HepG2 (cell line): ENCODE measurements around the gene TRANK1. TPM values are rescaled to one million over a fixed set of nuclear protein-coding genes. Genes with fewer than 3 reads are reported as not detected.

Experiments
- ATAC-seq: fragments of 200-7000 bp; cut with Tn5 transposase; 3 replicates; pipeline ENCODE4 v1.9.1; 2020; ENCODE audit warnings: mild to moderate bottlenecking, moderate library complexity
- BruUV-seq: library from RNA; stranded (reverse); fragments of 400-500 nt; replicated peaks from 2 replicates; lab custom pipeline; 2021; lab: Mats Ljungman, UMichigan
- CTCF ChIA-PET: fragments of 300-600 bp; formaldehyde crosslinking; extraction: SDS; loops from one replicate; lab custom pipeline; 2021; ENCODE audit warnings: low total read pairs, inconsistent platforms, low intra/inter-chr PET ratio; lab: Yijun Ruan, JAX
- POLR2A ChIA-PET: fragments of 350-600 bp; sonication (Branson Sonifier 250); formaldehyde crosslinking; loops from one replicate; lab custom pipeline; 2020; ENCODE audit warnings: antibody characterized with exemption, inconsistent platforms; lab: Yijun Ruan, JAX
- DNase-seq: peaks from one replicate; pipeline ENCODE4 v3.0.0-alpha.2; 2015; ENCODE audit warnings: low spot score
- FAIRE-seq: peaks from 3 replicates; lab custom pipeline; 2011; peaks lifted over from hg19 to GRCh38; lab: Jason Lieb, UNC
- H2AFZ ChIP-seq: one replicate; pipeline ENCODE4 v1.6.1; 2011; ENCODE audit warnings: low read length, inconsistent platforms
- H3K27ac ChIP-seq: fragments of 300-600 bp; 3 replicates; pipeline ENCODE4 v1.8.0; 2011; ENCODE audit warnings: mixed run types, mild to moderate bottlenecking, mixed read lengths, low read length, inconsistent platforms; ENCODE audit not compliant: insufficient read depth; ENCODE audit errors: extremely low read length
- H3K27me3 ChIP-seq, 2 experiments: fragments of 200-600 bp in 1 of 2; 2 replicates in 1 of 2; 3 replicates in 1 of 2; pipeline versions ENCODE4 v1.6.0 to v1.8.0; 2011; ENCODE audit warnings: low read length in 2 of 2, mild to moderate bottlenecking in 2 of 2, moderate library complexity in 2 of 2, inconsistent platforms in 1 of 2; ENCODE audit not compliant: insufficient read depth in 2 of 2, control insufficient read depth in 1 of 2
- H3K36me3 ChIP-seq, 2 experiments: fragments of 200-600 bp in 1 of 2; replicated peaks in 1 of 2; 2 replicates in 1 of 2; 3 replicates in 1 of 2; pipeline versions ENCODE4 v1.5.1 to v1.8.0; 2011; ENCODE audit warnings: low read length in 2 of 2, inconsistent platforms in 1 of 2; ENCODE audit not compliant: insufficient read depth in 2 of 2, control insufficient read depth in 1 of 2
- H3K4me1 ChIP-seq: 2 replicates; pipeline ENCODE4 v1.5.1; 2012; ENCODE audit warnings: low read length, inconsistent platforms; ENCODE audit not compliant: insufficient read depth
- H3K4me2 ChIP-seq: 2 replicates; pipeline ENCODE4 v1.6.0; 2011; ENCODE audit warnings: low read depth, low read length, inconsistent platforms
- H3K4me3 ChIP-seq, 3 experiments: fragments of 200-600 bp in 1 of 3; sonication (generic), shearing (Covaris generic) in 1 of 3; replicated peaks in 1 of 3; 2 replicates each; pipeline ENCODE4 v1.5.1; 2011 to 2016; ENCODE audit warnings: low read length in 3 of 3, inconsistent platforms in 2 of 3, low read depth in 2 of 3, mild to moderate bottlenecking in 2 of 3, control low read depth in 1 of 3, mixed read lengths in 1 of 3; ENCODE audit not compliant: insufficient read depth in 1 of 3
- H3K79me2 ChIP-seq: one replicate; pipeline ENCODE4 v1.6.1; 2011; ENCODE audit warnings: low read length, inconsistent platforms; ENCODE audit not compliant: insufficient read depth
- H3K9ac ChIP-seq: 2 replicates; pipeline ENCODE4 v1.6.0; 2011; ENCODE audit warnings: mild to moderate bottlenecking, low read depth, low read length, inconsistent platforms; ENCODE audit not compliant: insufficient read depth
- H3K9me3 ChIP-seq: 2 replicates; pipeline ENCODE4 v1.5.1; 2012; ENCODE audit warnings: mild to moderate bottlenecking, low read length
- H4K20me1 ChIP-seq: 2 replicates; pipeline ENCODE4 v1.6.0; 2011; ENCODE audit warnings: inconsistent platforms, mild to moderate bottlenecking, low read length, moderate library complexity; ENCODE audit not compliant: insufficient read depth
- ATM ChIP-seq: fragments of 450-650 bp; IDR thresholded peaks from 2 replicates; pipeline ENCODE4 v1.7.1; 2017; ENCODE audit warnings: mild to moderate bottlenecking, borderline replicate concordance
- CAMTA2 ChIP-seq: sonication (generic); formaldehyde crosslinking; IDR thresholded peaks from 2 replicates; pipeline ENCODE4 v1.4.0; 2020; ENCODE audit warnings: mild to moderate bottlenecking, missing genetic modification reagents, borderline replicate concordance
- CREB1 ChIP-seq, 2 experiments: fragments of 450-650 bp in 1 of 2; IDR thresholded peaks; 2 replicates each; pipeline ENCODE4 v1.6.1; 2016 to 2017; ENCODE audit warnings: control low read depth in 1 of 2, mild to moderate bottlenecking in 1 of 2, missing compliant biosample characterization in 1 of 2, missing genetic modification characterization in 1 of 2
- KLF11 ChIP-seq: IDR thresholded peaks from 2 replicates; pipeline ENCODE4 v1.6.1; 2016; ENCODE audit warnings: missing compliant biosample characterization
- KLF12 ChIP-seq: sonication (generic); formaldehyde crosslinking; IDR thresholded peaks from 2 replicates; pipeline ENCODE4 v1.4.0; 2020; ENCODE audit warnings: missing genetic modification reagents, borderline replicate concordance
- KLF13 ChIP-seq: sonication (generic); formaldehyde crosslinking; IDR thresholded peaks from 2 replicates; pipeline ENCODE4 v1.4.0; 2020; ENCODE audit warnings: mild to moderate bottlenecking, missing genetic modification reagents
- MAFK ChIP-seq, 2 experiments: IDR thresholded peaks in 1 of 2; conservative IDR thresholded peaks in 1 of 2; 2 replicates each; pipeline ENCODE4 v1.6.1; 2011; ENCODE audit warnings: improper control_type of control experiment in 2 of 2, low read length in 2 of 2
- MEIS1 ChIP-seq: sonication (generic); formaldehyde crosslinking; IDR thresholded peaks from 2 replicates; pipeline ENCODE4 v1.9.0; 2021; ENCODE audit warnings: mild to moderate bottlenecking, missing genetic modification reagents, moderate library complexity, borderline replicate concordance
- PTBP1 ChIP-seq: fragments of 200-400 bp; formaldehyde crosslinking; IDR thresholded peaks from 2 replicates; pipeline ENCODE4 v1.6.1; 2018; ENCODE audit warnings: low read length, low read depth; ENCODE audit not compliant: poor library complexity, severe bottlenecking
- U2AF2 ChIP-seq: fragments of 200-400 bp; formaldehyde crosslinking; IDR thresholded peaks from 2 replicates; pipeline ENCODE4 v1.6.1; 2017; ENCODE audit warnings: low read depth, mild to moderate bottlenecking, low read length
- ZFY ChIP-seq: sonication (generic); formaldehyde crosslinking; IDR thresholded peaks from 2 replicates; pipeline ENCODE4 v1.4.0; 2020; ENCODE audit warnings: missing genetic modification reagents
- ZKSCAN8 ChIP-seq: IDR thresholded peaks from 2 replicates; pipeline ENCODE4 v1.6.1; 2016; ENCODE audit warnings: borderline replicate concordance, missing genetic modification reagents, missing compliant biosample characterization
- ZNF430 ChIP-seq: sonication (generic); formaldehyde crosslinking; IDR thresholded peaks from 2 replicates; pipeline ENCODE4 v1.9.0; 2021; ENCODE audit warnings: mild to moderate bottlenecking, missing genetic modification reagents
- WGBS: methylation state at CpG from one replicate; pipeline ENCODE4 v1.1.6; 2017; ENCODE audit warnings: low lambda C conversion rate; 5-methylcytosine and 5-hydroxymethylcytosine counted together
- in situ Hi-C: cut with HindIII; loops from 2 replicates; pipeline ENCODE4 v1.10.0; 2017; ENCODE audit warnings: low pct_unique_long_range_greater_than_20kb; ENCODE audit not compliant: extremely low pct_ligation_motif_present
- intact Hi-C: fragments of 100-400 bp; cut with micrococcal nuclease; formaldehyde crosslinking; loops from one replicate; pipeline ENCODE4 v1.10.0; 2022; ENCODE audit not compliant: unreplicated experiment
- polyA plus RNA-seq, 8 experiments: library from polyadenylated mRNA; depleted of rRNA in 3 of 8; stranded (reverse) in 7 of 8; unstranded in 1 of 8; fragments of >200 nt; fragmentation: Illumina TruSeq in 4 of 8; extraction: Trizol in 4 of 8; gene quantifications; 2 replicates each; pipeline versions ENCODE4 v1.2.1 to v1.2.3, GENCODE V29; 2011 to 2016; ENCODE audit warnings: low read depth in 4 of 8, missing spikeins in 1 of 8, mixed read lengths in 1 of 8; ENCODE audit not compliant: insufficient read depth in 1 of 8
- total RNA-seq, 5 experiments: library from RNA; depleted of rRNA; stranded (reverse); fragments of >200 nt; fragmentation: Illumina TruSeq; extraction: Trizol; gene quantifications; 2 replicates each; pipeline ENCODE4 v1.2.3, GENCODE V29; 2016; ENCODE audit warnings: low read depth in 1 of 5
- TF ChIP-seq, protein P1 (sequence below): sonication (generic); formaldehyde crosslinking; IDR thresholded peaks from 2 replicates; pipeline ENCODE4 v1.5.0; 2020; ENCODE audit warnings: missing genetic modification reagents, mild to moderate bottlenecking, borderline replicate concordance
- TF ChIP-seq, protein P2 (sequence below): sonication (generic); formaldehyde crosslinking; IDR thresholded peaks from 2 replicates; pipeline ENCODE4 v1.4.0; 2020; ENCODE audit warnings: mild to moderate bottlenecking, missing genetic modification reagents, borderline replicate concordance
- TF ChIP-seq, protein P3 (sequence below): sonication (generic); formaldehyde crosslinking; IDR thresholded peaks from 2 replicates; pipeline ENCODE4 v1.8.0; 2022; ENCODE audit warnings: mild to moderate bottlenecking, missing genetic modification reagents, moderate library complexity
- TF ChIP-seq, protein P4 (sequence below): IDR thresholded peaks from 2 replicates; pipeline ENCODE4 v1.6.1; 2018; ENCODE audit warnings: missing genetic modification reagents

TRANK1 gene
- total and polyA plus RNA-seq, 2 of the 13 experiments (the other 11 are each of a cell fraction or from before 2014, with no cell fraction given): 0.13 to 0.32 TPM

DNA sequence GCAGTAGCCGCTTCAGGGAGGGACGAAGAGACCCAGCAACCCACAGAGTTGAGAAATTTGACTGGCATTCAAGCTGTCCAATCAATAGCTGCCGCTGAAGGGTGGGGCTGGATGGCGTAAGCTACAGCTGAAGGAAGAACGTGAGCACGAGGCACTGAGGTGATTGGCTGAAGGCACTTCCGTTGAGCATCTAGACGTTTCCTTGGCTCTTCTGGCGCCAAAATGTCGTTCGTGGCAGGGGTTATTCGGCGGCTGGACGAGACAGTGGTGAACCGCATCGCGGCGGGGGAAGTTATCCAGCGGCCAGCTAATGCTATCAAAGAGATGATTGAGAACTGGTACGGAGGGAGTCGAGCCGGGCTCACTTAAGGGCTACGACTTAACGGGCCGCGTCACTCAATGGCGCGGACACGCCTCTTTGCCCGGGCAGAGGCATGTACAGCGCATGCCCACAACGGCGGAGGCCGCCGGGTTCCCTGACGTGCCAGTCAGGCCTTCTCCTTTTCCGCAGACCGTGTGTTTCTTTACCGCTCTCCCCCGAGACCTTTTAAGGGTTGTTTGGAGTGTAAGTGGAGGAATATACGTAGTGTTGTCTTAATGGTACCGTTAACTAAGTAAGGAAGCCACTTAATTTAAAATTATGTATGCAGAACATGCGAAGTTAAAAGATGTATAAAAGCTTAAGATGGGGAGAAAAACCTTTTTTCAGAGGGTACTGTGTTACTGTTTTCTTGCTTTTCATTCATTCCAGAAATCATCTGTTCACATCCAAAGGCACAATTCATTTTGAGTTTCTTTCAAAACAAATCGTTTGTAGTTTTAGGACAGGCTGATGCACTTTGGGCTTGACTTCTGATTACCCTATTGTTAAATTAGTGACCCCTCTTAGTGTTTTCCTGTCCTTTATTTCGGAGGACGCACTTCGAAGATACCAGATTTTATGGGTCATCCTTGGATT, 48.8 kb upstream of the TRANK1 start, which contains the start of gene MLH1:
Gene MLH1, plus strand, starts transcription at position 193 of the 958 bp plus-strand sequence. Its CDS starts 30 bp downstream, at position 223.
- TSS peak; percentile 91 for BruUV-seq
- peak; percentile 87 for ATAC-seq
- intact Hi-C loops: no loop called here
- ChIA-PET POLR2A (interaction anchor here (0.7 to 2.2 kb wide), 25 partner anchors 9 to 1172 kb away, joined by 3 to 11 read pairs (median 4); partner anchors contain the start of gene OXSR1), CTCF (no interaction called here)
- H3K4me1 ChIP-seq: peaks cover 36% of the 10 kb centered on the region
- H3K27ac ChIP-seq: peak within 1 kb of the TSS; percentile 96
- peaks cover 20% of the 10 kb centered on the region for H4K20me1 ChIP-seq
- WGBS: 3% methylated on average over 15 of the region's 47 CpGs
- FAIRE-seq: peak; percentile 97
- H2AFZ ChIP-seq: peak within 1 kb of the TSS; percentile 72
- peak within 1 kb of the TSS; percentile 88 for H3K4me2 ChIP-seq
- peak; percentile 100 for DNase-seq
- in situ Hi-C loops: no loop called here
- no peaks in the 10 kb centered on the region for H3K9me3 ChIP-seq
- H3K36me3 ChIP-seq: peaks cover 2 to 14% of the 10 kb centered on the region in 2 experiments; a peak in 2 of 5 replicates
- peak within 1 kb of the TSS; percentile 77 to 89 (median 82) for H3K4me3 ChIP-seq
- peaks cover 58% of the 10 kb centered on the region for H3K79me2 ChIP-seq
- H3K9ac ChIP-seq: peak within 1 kb of the TSS; percentile 97
- no peaks in the 10 kb centered on the region; a peak in 1 of 5 replicates for H3K27me3 ChIP-seq
- TF ChIP-seq KLF11 (no peak), ZKSCAN8 (CRISPR knock-in tag) (0 out of 2 replicates have a peak, but pooled peaks have one; percentile 37), ATM (no peak), ZNF430 (CRISPR knock-in tag) (0 out of 2 replicates have a peak, but pooled peaks have one; percentile 9), PTBP1 (no peak), KLF12 (peak; percentile 90), MEIS1 (CRISPR knock-in tag) (0 out of 2 replicates have a peak, but pooled peaks have one; percentile 78), MAFK (conservative IDR thresholded peaks at IDR 0.05 in 1 of 2, IDR thresholded peaks at IDR 0.05 in 1 of 2; ENCODE audit: low read length in 2 of 2) (no peak), CAMTA2 (CRISPR knock-in tag) (0 out of 2 replicates have a peak, but pooled peaks have one; percentile 36), U2AF2 (no peak), KLF13 (CRISPR knock-in tag) (0 out of 2 replicates have a peak, but pooled peaks have one; percentile 43), ZFY (CRISPR knock-in tag) (peak; percentile 87), CREB1 (IDR thresholded peaks at IDR 0.05) (peak; percentile 88), CREB1 (CRISPR knock-in tag; IDR thresholded peaks at IDR 0.05) (peak; percentile 98)
- TF ChIP-seq, protein P1, sequence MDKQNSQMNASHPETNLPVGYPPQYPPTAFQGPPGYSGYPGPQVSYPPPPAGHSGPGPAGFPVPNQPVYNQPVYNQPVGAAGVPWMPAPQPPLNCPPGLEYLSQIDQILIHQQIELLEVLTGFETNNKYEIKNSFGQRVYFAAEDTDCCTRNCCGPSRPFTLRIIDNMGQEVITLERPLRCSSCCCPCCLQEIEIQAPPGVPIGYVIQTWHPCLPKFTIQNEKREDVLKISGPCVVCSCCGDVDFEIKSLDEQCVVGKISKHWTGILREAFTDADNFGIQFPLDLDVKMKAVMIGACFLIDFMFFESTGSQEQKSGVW (CRISPR knock-in tag): no peak
- TF ChIP-seq, protein P2, sequence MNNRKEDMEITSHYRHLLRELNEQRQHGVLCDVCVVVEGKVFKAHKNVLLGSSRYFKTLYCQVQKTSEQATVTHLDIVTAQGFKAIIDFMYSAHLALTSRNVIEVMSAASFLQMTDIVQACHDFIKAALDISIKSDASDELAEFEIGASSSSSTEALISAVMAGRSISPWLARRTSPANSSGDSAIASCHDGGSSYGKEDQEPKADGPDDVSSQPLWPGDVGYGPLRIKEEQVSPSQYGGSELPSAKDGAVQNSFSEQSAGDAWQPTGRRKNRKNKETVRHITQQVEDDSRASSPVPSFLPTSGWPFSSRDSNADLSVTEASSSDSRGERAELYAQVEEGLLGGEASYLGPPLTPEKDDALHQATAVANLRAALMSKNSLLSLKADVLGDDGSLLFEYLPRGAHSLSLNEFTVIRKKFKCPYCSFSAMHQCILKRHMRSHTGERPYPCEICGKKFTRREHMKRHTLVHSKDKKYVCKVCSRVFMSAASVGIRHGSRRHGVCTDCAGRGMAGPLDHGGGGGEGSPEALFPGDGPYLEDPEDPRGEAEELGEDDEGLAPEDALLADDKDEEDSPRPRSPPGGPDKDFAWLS: no peak
- TF ChIP-seq, protein P3, sequence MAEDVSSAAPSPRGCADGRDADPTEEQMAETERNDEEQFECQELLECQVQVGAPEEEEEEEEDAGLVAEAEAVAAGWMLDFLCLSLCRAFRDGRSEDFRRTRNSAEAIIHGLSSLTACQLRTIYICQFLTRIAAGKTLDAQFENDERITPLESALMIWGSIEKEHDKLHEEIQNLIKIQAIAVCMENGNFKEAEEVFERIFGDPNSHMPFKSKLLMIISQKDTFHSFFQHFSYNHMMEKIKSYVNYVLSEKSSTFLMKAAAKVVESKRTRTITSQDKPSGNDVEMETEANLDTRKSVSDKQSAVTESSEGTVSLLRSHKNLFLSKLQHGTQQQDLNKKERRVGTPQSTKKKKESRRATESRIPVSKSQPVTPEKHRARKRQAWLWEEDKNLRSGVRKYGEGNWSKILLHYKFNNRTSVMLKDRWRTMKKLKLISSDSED: no peak
- TF ChIP-seq, protein P4, sequence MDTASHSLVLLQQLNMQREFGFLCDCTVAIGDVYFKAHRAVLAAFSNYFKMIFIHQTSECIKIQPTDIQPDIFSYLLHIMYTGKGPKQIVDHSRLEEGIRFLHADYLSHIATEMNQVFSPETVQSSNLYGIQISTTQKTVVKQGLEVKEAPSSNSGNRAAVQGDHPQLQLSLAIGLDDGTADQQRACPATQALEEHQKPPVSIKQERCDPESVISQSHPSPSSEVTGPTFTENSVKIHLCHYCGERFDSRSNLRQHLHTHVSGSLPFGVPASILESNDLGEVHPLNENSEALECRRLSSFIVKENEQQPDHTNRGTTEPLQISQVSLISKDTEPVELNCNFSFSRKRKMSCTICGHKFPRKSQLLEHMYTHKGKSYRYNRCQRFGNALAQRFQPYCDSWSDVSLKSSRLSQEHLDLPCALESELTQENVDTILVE (CRISPR knock-in tag): no peak; the same call in 1 of the 2 replicates
